Muscle layer of colon (tissue), 2 donors: ENCODE measurements around the gene EPN3.

Source experiments
- H3K27ac ChIP-seq: one replicate; pipeline ENCODE4 v1.7.0; 2013; ENCODE audit warnings: low read depth, mild to moderate bottlenecking, low read length, moderate library complexity
- H3K27me3 ChIP-seq, 2 donors: one replicate each; pipeline ENCODE4 v1.7.0; 2013; ENCODE audit warnings: low read length in 2 of 2, mild to moderate bottlenecking in 2 of 2; ENCODE audit not compliant: insufficient read depth in 2 of 2, control insufficient read depth in 1 of 2
- H3K36me3 ChIP-seq: one replicate; pipeline ENCODE4 v1.7.0; 2013; ENCODE audit warnings: mild to moderate bottlenecking, low read length; ENCODE audit not compliant: insufficient read depth
- H3K4me1 ChIP-seq: one replicate; pipeline ENCODE4 v1.7.0; 2013; ENCODE audit warnings: mild to moderate bottlenecking, low read length; ENCODE audit not compliant: insufficient read depth
- H3K4me3 ChIP-seq, 2 donors: one replicate each; pipeline ENCODE4 v1.7.0; 2013; ENCODE audit warnings: low read length in 2 of 2, low read depth in 1 of 2, mild to moderate bottlenecking in 1 of 2, moderate library complexity in 1 of 2
- H3K9ac ChIP-seq: one replicate; pipeline ENCODE4 v1.7.0; 2013; ENCODE audit warnings: low read length
- H3K9me3 ChIP-seq: one replicate; pipeline ENCODE4 v1.7.0; 2013; ENCODE audit warnings: mild to moderate bottlenecking, low read length
- donor health status: abdominal sarcoma.
- donor health status: Adenocarcinoma of cecum.

Gene EPN3

GRCh38 chr17:50564916-50565315 lies 32.4 kb downstream of the EPN3 start:
- H3K4me1 ChIP-seq: peaks cover 5% of the 10 kb centered on the region
- H3K9me3 ChIP-seq: no peaks in the 10 kb centered on the region
- H3K4me3 ChIP-seq: no peak overlapping the region
- H3K36me3 ChIP-seq: no peaks in the 10 kb centered on the region
- no peak overlapping the region for H3K9ac ChIP-seq
- no peak overlapping the region for H3K27ac ChIP-seq
- peaks cover 23 to 62% of the 10 kb centered on the region in 2 donors for H3K27me3 ChIP-seq

- H3K27ac ChIP-seq: no peak overlapping the region
- no peaks in the 10 kb centered on the region for H3K4me1 ChIP-seq
- H3K9me3 ChIP-seq: no peaks in the 10 kb centered on the region
- H3K9ac ChIP-seq: no peak overlapping the region
- no peak overlapping the region for H3K4me3 ChIP-seq
- no peaks in the 10 kb centered on the region for H3K36me3 ChIP-seq
- H3K27me3 ChIP-seq: peaks cover 20 to 58% of the 10 kb centered on the region in 2 donors
Measured at GRCh38 chr17:50565402-50566350, 33.1 kb downstream of the EPN3 start.

DNA sequence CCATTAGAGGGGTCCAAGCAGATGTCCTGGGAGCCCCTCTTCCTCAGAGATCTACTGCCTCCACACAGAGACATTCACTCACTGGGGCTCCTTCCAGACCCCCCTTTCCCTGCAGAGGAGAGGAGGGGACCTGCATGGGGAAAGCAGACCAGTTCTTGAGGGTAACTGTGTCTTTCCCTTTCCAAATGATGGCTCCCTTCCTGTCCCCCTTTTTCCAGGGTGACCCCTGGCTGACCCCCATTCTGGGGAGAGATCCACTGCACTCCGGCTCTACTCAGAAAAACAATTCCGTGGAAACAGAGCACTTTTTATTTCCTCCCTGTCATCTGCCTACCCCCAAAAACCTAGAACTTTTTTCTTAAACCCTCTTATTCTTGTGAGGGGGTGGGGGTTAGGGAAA lies 34.4 kb downstream of the EPN3 start:
- Histone ChIP-seq H3K9ac (no peak overlapping the region), H3K4me3 (no peak overlapping the region), H3K9me3 (no peaks in the 10 kb centered on the region), H3K4me1 (no peaks in the 10 kb centered on the region), H3K27ac (no peak overlapping the region), H3K27me3 (peaks cover 20 to 49% of the 10 kb centered on the region in 2 donors), H3K36me3 (no peaks in the 10 kb centered on the region)

DNA sequence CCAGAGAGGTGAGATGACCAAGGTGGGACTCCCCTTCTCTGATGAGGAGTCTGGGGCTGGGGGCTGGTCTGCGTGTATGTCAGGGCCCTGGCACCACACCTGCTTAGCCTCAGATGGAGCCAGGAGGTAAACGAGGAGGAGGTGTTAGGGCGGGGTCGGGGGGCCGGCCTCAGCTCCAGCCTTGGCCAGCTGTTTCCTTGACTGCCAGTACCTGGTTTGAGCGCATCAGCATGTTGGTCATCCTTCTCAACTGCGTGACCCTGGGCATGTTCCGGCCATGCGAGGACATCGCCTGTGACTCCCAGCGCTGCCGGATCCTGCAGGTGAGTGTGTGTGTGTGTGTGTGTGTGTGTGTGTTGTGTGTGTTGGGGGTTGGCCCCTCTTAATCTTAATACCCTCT lies 36.1 kb downstream of the EPN3 start:
- Histone ChIP-seq H3K36me3 (no peaks in the 10 kb centered on the region), H3K27me3 (peaks cover 5 to 33% of the 10 kb centered on the region in 2 donors), H3K9ac (no peak overlapping the region), H3K9me3 (no peaks in the 10 kb centered on the region), H3K4me1 (no peaks in the 10 kb centered on the region), H3K27ac (no peak overlapping the region), H3K4me3 (no peak overlapping the region)

- H3K27me3 ChIP-seq: peaks cover 0 to 26% of the 10 kb centered on the region in 2 donors
- no peak overlapping the region for H3K9ac ChIP-seq
- no peaks in the 10 kb centered on the region for H3K9me3 ChIP-seq
- H3K4me1 ChIP-seq: no peaks in the 10 kb centered on the region
- H3K27ac ChIP-seq: no peak overlapping the region
- no peak overlapping the region for H3K4me3 ChIP-seq
- H3K36me3 ChIP-seq: no peaks in the 10 kb centered on the region
Measured at GRCh38 chr17:50569592-50569991, 37.1 kb downstream of the EPN3 start.

DNA sequence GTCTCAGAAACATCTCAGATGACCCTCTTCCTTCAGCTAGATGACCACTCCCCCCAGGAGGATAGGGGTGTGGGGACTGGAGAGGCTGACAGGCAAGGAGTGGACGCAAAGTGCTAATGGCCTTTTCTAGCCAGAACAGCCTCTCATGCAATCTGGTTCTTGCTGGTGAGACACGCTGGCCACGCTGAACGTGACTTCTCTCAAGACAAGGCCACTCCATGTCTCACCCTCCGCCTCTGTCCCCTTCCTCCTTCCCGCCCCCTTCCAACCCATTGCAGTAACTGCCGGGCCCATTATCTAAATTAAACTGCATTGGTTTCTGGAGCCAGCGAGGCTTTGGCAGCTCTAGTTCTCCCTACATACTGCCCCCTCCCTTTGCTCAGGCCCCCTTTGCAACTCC lies 37.5 kb downstream of the EPN3 start:
- peaks cover 0 to 25% of the 10 kb centered on the region in 2 donors for H3K27me3 ChIP-seq
- H3K9ac ChIP-seq: no peak overlapping the region
- no peak overlapping the region for H3K4me3 ChIP-seq
- H3K9me3 ChIP-seq: no peaks in the 10 kb centered on the region
- H3K36me3 ChIP-seq: no peaks in the 10 kb centered on the region
- H3K27ac ChIP-seq: no peak overlapping the region
- H3K4me1 ChIP-seq: no peaks in the 10 kb centered on the region

- Histone ChIP-seq H3K4me1 (no peaks in the 10 kb centered on the region), H3K36me3 (no peaks in the 10 kb centered on the region), H3K27me3 (peaks cover 0 to 20% of the 10 kb centered on the region in 2 donors), H3K9me3 (no peaks in the 10 kb centered on the region), H3K4me3 (no peak overlapping the region), H3K27ac (no peak overlapping the region), H3K9ac (no peak overlapping the region)
Measured at GRCh38 chr17:50570528-50570927, 38.0 kb downstream of the EPN3 start.

- Histone ChIP-seq H3K4me3 (no peak overlapping the region), H3K36me3 (no peaks in the 10 kb centered on the region), H3K27ac (no peak overlapping the region), H3K9ac (no peak overlapping the region), H3K4me1 (no peaks in the 10 kb centered on the region), H3K9me3 (no peaks in the 10 kb centered on the region), H3K27me3 (peaks cover 0 to 8% of the 10 kb centered on the region in 2 donors)
Measured at GRCh38 chr17:50571681-50572080, 39.1 kb downstream of the EPN3 start.

DNA sequence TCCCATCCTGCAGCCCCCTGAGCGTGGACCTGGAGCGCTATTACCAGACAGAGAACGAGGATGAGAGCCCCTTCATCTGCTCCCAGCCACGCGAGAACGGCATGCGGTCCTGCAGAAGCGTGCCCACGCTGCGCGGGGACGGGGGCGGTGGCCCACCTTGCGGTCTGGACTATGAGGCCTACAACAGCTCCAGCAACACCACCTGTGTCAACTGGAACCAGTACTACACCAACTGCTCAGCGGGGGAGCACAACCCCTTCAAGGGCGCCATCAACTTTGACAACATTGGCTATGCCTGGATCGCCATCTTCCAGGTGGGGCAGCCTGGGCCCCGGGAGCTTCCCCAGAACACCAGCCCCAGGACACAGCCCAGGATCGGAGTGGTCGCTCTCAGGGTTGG lies 40.0 kb downstream of the EPN3 start:
- no peaks in the 10 kb centered on the region for H3K4me1 ChIP-seq
- no peaks in the 10 kb centered on the region for H3K27me3 ChIP-seq
- no peak overlapping the region for H3K4me3 ChIP-seq
- H3K36me3 ChIP-seq: no peaks in the 10 kb centered on the region
- no peak overlapping the region for H3K27ac ChIP-seq
- no peaks in the 10 kb centered on the region for H3K9me3 ChIP-seq
- no peak overlapping the region for H3K9ac ChIP-seq

DNA sequence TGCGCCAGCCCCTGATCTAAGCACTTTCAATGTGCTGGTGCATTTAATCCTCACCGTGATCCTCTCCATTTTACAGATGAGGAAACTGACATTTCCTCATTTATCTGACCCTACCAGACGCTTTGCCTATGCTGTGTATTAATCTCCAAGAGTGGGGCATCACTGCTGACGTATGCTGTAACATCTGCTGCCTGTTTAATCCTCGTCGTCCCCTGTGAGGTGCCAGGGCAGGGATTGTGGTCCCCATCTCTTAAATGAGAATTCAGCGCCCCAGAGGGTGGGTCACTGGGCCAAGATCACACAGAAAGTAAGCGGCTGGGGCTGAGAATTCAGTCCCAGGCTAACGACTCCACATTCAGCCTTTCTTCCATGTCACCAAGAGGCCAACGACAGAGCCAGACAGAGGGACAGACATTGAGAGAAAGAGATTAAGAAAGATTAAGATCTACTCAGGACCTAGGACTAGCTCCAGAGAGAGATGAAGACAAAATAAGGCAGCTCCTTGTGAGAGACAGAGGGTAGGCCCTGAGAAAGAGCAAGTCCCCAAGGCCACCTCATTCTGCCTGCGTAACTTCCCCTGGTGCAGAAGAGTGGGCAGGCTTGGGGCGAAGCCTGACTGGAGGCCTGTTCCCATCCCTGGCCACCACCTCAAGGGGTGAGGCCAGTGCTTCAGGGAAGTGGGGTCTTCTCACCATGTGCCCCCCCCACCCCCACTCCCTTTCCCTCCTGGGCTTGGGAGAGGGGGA lies 41.5 kb downstream of the EPN3 start:
- Histone ChIP-seq H3K36me3 (no peaks in the 10 kb centered on the region), H3K27ac (no peak overlapping the region), H3K9me3 (no peaks in the 10 kb centered on the region), H3K27me3 (no peaks in the 10 kb centered on the region), H3K9ac (no peak overlapping the region), H3K4me1 (no peaks in the 10 kb centered on the region), H3K4me3 (no peak overlapping the region)

DNA sequence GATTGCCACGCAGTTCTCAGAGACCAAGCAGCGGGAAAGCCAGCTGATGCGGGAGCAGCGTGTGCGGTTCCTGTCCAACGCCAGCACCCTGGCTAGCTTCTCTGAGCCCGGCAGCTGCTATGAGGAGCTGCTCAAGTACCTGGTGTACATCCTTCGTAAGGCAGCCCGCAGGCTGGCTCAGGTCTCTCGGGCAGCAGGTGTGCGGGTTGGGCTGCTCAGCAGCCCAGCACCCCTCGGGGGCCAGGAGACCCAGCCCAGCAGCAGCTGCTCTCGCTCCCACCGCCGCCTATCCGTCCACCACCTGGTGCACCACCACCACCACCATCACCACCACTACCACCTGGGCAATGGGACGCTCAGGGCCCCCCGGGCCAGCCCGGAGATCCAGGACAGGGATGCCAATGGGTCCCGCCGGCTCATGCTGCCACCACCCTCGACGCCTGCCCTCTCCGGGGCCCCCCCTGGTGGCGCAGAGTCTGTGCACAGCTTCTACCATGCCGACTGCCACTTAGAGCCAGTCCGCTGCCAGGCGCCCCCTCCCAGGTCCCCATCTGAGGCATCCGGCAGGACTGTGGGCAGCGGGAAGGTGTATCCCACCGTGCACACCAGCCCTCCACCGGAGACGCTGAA lies 43.2 kb downstream of the EPN3 start:
- Histone ChIP-seq H3K27ac (no peak overlapping the region), H3K4me1 (no peaks in the 10 kb centered on the region), H3K9me3 (no peaks in the 10 kb centered on the region), H3K4me3 (no peak overlapping the region), H3K27me3 (no peaks in the 10 kb centered on the region), H3K9ac (no peak overlapping the region), H3K36me3 (no peaks in the 10 kb centered on the region)
